ENCODE results near the gene ATP8A1. TPM values are rescaled to one million over a fixed set of nuclear protein-coding genes. Genes with fewer than 3 reads are reported as not detected.

The ATP8A1 gene
- total RNA-seq, 4 donors from 2014 or later: 6.2 to 10.8 (median 7.1) TPM

DNA sequence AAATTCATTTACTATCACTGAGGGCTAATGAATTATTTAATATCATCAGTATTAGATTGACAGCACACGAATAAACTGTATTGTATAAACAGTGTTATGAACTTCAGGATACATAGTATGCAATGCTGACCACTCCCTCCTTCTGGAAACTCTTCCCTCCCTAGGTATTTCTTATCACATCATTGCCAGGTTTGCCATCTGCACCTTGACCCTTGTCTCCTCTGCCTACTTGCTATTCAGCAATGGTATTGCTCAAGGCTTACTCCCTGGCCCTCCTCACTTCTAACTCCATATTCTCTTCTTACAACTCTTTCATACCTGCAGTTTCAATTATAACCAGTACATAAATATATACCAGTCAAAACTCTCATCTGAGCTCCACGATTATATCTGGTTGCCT is 38.9 kb downstream of the ATP8A1 start:
- H3K36me3 ChIP-seq: peaks cover 0 to under 1% (median 0%) of the 10 kb centered on the region in 4 donors
- no peak for DNase-seq (ENCODE audit: extremely low spot score)
- H3K27ac ChIP-seq (replicated peaks in 1 of 4): no peak overlapping the region
- TF ChIP-seq, protein P1, sequence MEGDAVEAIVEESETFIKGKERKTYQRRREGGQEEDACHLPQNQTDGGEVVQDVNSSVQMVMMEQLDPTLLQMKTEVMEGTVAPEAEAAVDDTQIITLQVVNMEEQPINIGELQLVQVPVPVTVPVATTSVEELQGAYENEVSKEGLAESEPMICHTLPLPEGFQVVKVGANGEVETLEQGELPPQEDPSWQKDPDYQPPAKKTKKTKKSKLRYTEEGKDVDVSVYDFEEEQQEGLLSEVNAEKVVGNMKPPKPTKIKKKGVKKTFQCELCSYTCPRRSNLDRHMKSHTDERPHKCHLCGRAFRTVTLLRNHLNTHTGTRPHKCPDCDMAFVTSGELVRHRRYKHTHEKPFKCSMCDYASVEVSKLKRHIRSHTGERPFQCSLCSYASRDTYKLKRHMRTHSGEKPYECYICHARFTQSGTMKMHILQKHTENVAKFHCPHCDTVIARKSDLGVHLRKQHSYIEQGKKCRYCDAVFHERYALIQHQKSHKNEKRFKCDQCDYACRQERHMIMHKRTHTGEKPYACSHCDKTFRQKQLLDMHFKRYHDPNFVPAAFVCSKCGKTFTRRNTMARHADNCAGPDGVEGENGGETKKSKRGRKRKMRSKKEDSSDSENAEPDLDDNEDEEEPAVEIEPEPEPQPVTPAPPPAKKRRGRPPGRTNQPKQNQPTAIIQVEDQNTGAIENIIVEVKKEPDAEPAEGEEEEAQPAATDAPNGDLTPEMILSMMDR (IDR thresholded peaks at IDR 0.05): no peak
- TF ChIP-seq EP300 (IDR thresholded peaks at IDR 0.05) (no peak), POLR2AphosphoS5 (IDR thresholded peaks at IDR 0.05) (no peak), POLR2A (IDR thresholded peaks at IDR 0.05; ENCODE audit: low read depth) (no peak)
- H3K4me3 ChIP-seq: no peak overlapping the region
- H3K9me3 ChIP-seq: no peaks in the 10 kb centered on the region
- no peaks in the 10 kb centered on the region for H3K27me3 ChIP-seq
- intact Hi-C loops (cut with DNase I): no loop called here
- 86% methylated on average over 2 of the region's 2 CpGs for WGBS
- no peaks in the 10 kb centered on the region for H3K4me1 ChIP-seq

DNA sequence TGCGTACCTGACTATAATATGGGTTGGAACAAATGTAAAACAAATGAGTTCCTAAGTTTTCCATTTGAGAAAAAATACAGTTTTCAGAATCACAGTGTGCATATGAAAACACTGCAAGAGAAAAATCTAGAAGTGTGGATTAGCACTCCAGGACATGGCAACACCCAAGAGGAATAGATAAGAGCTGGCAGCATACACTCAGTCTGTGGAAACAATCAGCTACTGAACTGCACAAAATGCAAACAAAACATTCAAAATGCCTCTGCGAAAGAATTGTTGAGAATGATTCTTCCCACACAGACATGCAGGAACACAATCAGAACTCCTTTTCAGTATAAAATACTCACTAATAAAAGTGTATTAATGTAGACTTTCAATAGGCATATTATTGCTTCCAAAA is 39.9 kb downstream of the ATP8A1 start:
- Histone ChIP-seq H3K4me1 (no peaks in the 10 kb centered on the region), H3K4me3 (no peak overlapping the region), H3K27me3 (no peaks in the 10 kb centered on the region), H3K27ac (replicated peaks in 1 of 4) (no peak overlapping the region), H3K9me3 (no peaks in the 10 kb centered on the region), H3K36me3 (no peaks in the 10 kb centered on the region)
- no peak for DNase-seq (ENCODE audit: extremely low spot score)
- whole genome bisulfite sequencing: 90% methylated on average over 2 of the region's 2 CpGs
- intact Hi-C loops (cut with DNase I): no loop called here
- TF ChIP-seq, protein P1 (IDR thresholded peaks at IDR 0.05): no peak
- no peak for TF ChIP-seq POLR2AphosphoS5 (IDR thresholded peaks at IDR 0.05)

DNA sequence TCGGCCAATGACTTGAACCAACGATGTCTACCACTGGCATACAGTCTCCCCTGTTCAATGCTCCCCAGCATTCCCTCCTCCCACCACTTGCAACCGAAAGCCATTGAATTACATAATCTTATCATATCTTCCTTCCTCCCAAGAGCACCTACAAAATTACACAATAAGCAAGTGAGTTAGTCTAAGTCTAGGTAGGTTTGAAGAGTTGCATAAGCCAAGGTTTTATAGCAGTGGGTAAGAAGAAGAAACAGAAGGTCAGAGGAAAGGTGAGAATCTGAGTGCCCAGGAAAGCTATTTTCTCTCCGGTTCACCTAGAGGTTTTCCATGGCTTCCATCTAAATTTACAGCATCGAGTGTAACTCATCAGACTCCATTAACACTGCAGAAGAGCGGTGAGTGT is 40.3 kb downstream of the ATP8A1 start:
- no peak overlapping the region for H3K27ac ChIP-seq (replicated peaks in 1 of 4)
- TF ChIP-seq POLR2AphosphoS5 (IDR thresholded peaks at IDR 0.05): no peak
- no peak for TF ChIP-seq EP300 (IDR thresholded peaks at IDR 0.05)
- no peak for TF ChIP-seq POLR2A (IDR thresholded peaks at IDR 0.05; ENCODE audit: low read depth)
- TF ChIP-seq, protein P1 (IDR thresholded peaks at IDR 0.05): no peak
- H3K27me3 ChIP-seq: no peaks in the 10 kb centered on the region
- intact Hi-C loops (cut with DNase I): no loop called here
- H3K9me3 ChIP-seq: no peaks in the 10 kb centered on the region
- H3K4me1 ChIP-seq: no peaks in the 10 kb centered on the region
- 93% methylated on average over 6 of the region's 6 CpGs for WGBS
- DNase-seq (ENCODE audit: extremely low spot score): no peak
- no peak overlapping the region for H3K4me3 ChIP-seq
- H3K36me3 ChIP-seq: no peaks in the 10 kb centered on the region

DNA sequence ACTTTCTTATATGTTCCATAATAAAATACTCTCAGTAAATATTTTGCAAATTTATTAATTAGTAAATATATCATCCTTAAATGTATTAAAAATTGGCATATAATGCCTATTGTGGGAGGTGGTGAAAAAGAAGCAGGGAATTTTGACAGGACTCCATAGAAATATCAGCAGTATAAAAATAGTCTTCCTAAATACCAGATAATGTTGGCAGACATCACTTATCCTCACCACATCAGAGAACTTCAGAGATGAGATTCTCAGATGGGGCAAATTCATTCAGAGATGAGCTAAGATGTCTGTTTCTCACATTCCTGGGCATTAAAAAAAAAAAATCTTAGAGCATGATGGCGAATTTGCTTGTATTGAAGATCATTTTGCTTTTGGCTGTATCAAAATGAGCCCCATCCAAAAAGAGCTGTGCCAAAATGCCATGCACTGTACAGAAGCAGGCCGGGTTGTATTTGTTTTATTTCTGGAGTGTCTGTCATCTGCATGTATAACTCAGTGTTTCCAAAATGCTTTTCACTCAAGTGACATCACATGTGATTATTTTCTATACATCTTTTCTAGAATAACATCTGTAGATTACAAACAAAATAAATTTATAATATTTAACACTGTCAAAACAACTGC is 41.7 kb downstream of the ATP8A1 start:
- 83% methylated on average over 2 of the region's 2 CpGs for WGBS
- Histone ChIP-seq H3K27me3 (no peaks in the 10 kb centered on the region), H3K9me3 (no peaks in the 10 kb centered on the region), H3K4me3 (no peak overlapping the region), H3K36me3 (peaks cover 0 to 5% (median 0%) of the 10 kb centered on the region in 4 donors), H3K4me1 (peaks cover 0 to 3% (median 0%) of the 10 kb centered on the region in 4 donors), H3K27ac (replicated peaks in 1 of 4) (no peak overlapping the region)
- no peak for DNase-seq (ENCODE audit: extremely low spot score)
- TF ChIP-seq POLR2A (IDR thresholded peaks at IDR 0.05; ENCODE audit: low read depth) (no peak), EP300 (IDR thresholded peaks at IDR 0.05) (no peak), POLR2AphosphoS5 (IDR thresholded peaks at IDR 0.05) (no peak)
- TF ChIP-seq, protein P1 (IDR thresholded peaks at IDR 0.05): no peak
- intact Hi-C loops (cut with DNase I): no loop called here

DNA sequence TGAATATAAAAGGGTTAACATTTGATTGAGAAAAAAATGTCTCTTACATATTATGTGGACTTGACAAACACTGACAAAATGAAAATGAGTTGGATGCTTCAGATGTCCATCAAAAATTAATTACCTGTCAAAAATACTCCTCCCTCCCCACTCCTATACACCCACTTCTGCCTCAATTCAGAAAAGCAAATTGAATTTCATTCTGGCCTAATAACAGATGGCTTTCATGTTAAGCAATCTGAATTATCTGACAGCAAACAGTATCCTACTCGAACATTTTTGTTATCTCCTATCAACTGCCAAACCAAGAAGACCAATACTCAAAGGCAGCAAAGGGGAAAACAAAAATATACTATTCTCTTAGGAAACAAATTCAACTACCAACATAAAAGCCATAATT is 44.0 kb downstream of the ATP8A1 start:
- Histone ChIP-seq H3K4me3 (no peak overlapping the region), H3K4me1 (peaks cover 0 to 5% (median 0%) of the 10 kb centered on the region in 4 donors), H3K27me3 (no peaks in the 10 kb centered on the region), H3K27ac (replicated peaks in 1 of 4) (no peak overlapping the region), H3K9me3 (no peaks in the 10 kb centered on the region), H3K36me3 (peaks cover 0 to 5% (median 0%) of the 10 kb centered on the region in 4 donors)
- intact Hi-C loops (cut with DNase I): no loop called here
- TF ChIP-seq POLR2AphosphoS5 (IDR thresholded peaks at IDR 0.05): no peak
- TF ChIP-seq, protein P1 (IDR thresholded peaks at IDR 0.05): no peak
- no peak for TF ChIP-seq POLR2A (IDR thresholded peaks at IDR 0.05; ENCODE audit: low read depth)
- no peak for TF ChIP-seq EP300 (IDR thresholded peaks at IDR 0.05)
- 70% methylated on average over 1 of the region's 1 CpG for WGBS
- no peak for DNase-seq (ENCODE audit: extremely low spot score)

Data from esophagus muscularis mucosa (tissue), 4 donors.